ENCODE data around the gene GGA1. TPM values are rescaled to one million over a fixed set of nuclear protein-coding genes. Genes with fewer than 3 reads are reported as not detected.
"Not testable (repeated sequence)": the region's sequence is repeated elsewhere in the genome, so short reads cannot be mapped to it uniquely, and the experiment has no call there.

GGA1 gene
- total RNA-seq, 1 donor from 2014 or later = 27.5 TPM

DNA sequence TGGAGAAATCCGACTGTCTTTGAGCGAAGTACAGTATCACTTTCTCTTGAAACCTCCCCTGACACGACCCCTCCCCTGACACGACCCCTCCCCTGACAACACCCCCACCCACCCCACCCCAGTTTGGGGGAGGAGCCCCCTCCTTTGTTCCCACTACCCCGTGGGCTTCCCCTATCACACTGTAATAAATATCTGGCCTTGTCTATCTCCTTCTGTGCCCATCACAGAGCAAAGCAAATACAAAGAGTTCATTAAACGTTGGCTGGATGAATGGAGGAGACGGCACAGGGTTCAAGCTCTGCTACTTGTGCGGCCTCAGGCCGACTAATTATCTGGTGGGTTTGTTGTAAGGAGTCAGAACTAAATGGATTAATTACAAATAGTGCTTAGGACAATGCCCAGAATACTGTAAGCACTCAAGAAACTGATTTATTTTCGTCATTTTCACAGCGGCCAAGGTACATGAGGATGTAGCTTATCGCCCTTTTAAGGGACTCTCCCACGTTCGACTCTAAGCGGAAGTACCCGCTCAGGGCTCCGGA is 628 bp upstream of the GGA1 start:
- H3K36me3 ChIP-seq = no peaks in the 10 kb centered on the region
- intact Hi-C loops (cut with micrococcal nuclease) = no loop called here

GRCh38 chr22:37609240-37610152 is 862 bp downstream of the GGA1 start:
- H3K4me1 ChIP-seq = peaks cover 51% of the 10 kb centered on the region

More for the DNA sequence above, 628 bp upstream of the GGA1 start:
- DNase-seq = no peak
- Histone ChIP-seq H3K27ac (replicated peaks) (peak overlapping the region; percentile 98), H3K9me3 (replicated peaks) (no peaks in the 10 kb centered on the region), H3K4me3 (peak overlapping the region; percentile 92), H3K27me3 (ENCODE audit: low read depth) (peaks cover 3% of the 10 kb centered on the region), H3K4me1 (peaks cover 46% of the 10 kb centered on the region)
- TF ChIP-seq, protein P1, sequence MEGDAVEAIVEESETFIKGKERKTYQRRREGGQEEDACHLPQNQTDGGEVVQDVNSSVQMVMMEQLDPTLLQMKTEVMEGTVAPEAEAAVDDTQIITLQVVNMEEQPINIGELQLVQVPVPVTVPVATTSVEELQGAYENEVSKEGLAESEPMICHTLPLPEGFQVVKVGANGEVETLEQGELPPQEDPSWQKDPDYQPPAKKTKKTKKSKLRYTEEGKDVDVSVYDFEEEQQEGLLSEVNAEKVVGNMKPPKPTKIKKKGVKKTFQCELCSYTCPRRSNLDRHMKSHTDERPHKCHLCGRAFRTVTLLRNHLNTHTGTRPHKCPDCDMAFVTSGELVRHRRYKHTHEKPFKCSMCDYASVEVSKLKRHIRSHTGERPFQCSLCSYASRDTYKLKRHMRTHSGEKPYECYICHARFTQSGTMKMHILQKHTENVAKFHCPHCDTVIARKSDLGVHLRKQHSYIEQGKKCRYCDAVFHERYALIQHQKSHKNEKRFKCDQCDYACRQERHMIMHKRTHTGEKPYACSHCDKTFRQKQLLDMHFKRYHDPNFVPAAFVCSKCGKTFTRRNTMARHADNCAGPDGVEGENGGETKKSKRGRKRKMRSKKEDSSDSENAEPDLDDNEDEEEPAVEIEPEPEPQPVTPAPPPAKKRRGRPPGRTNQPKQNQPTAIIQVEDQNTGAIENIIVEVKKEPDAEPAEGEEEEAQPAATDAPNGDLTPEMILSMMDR (IDR thresholded peaks at IDR 0.05; ENCODE audit: borderline replicate concordance) = no peak

GRCh38 chr22:37610153-37610475 is 1.5 kb downstream of the GGA1 start:
- peaks cover 11% of the 10 kb centered on the region for H3K36me3 ChIP-seq
- H3K9me3 ChIP-seq (replicated peaks); intact Hi-C loops (cut with micrococcal nuclease); DNase-seq; H3K27me3 ChIP-seq (ENCODE audit: low read depth): not testable (repeated sequence)
- peak overlapping the region; percentile 98 for H3K27ac ChIP-seq (replicated peaks)
- H3K4me3 ChIP-seq = peak overlapping the region; percentile 92
- H3K4me1 ChIP-seq = peaks cover 51% of the 10 kb centered on the region

More at GRCh38 chr22:37609240-37610152, 862 bp downstream of the GGA1 start:
- no peak for DNase-seq
- intact Hi-C loops (cut with micrococcal nuclease) = no loop called here
- Histone ChIP-seq H3K36me3 (peaks cover 6% of the 10 kb centered on the region), H3K27ac (replicated peaks) (peak overlapping the region; percentile 98), H3K9me3 (replicated peaks) (no peaks in the 10 kb centered on the region), H3K4me3 (peak overlapping the region; percentile 92), H3K27me3 (ENCODE audit: low read depth) (no peaks in the 10 kb centered on the region)
- TF ChIP-seq, protein P1 (IDR thresholded peaks at IDR 0.05; ENCODE audit: borderline replicate concordance) = no peak

GRCh38 chr22:37610480-37611129 is 2.0 kb downstream of the GGA1 start:
- peak overlapping the region; percentile 98 for H3K27ac ChIP-seq (replicated peaks)
- intact Hi-C loops (cut with micrococcal nuclease) = no loop called here
- DNase-seq = no peak
- TF ChIP-seq, protein P1 (IDR thresholded peaks at IDR 0.05; ENCODE audit: borderline replicate concordance) = no peak
- H3K4me3 ChIP-seq = peak overlapping the region; percentile 92
- H3K36me3 ChIP-seq = peaks cover 16% of the 10 kb centered on the region
- H3K27me3 ChIP-seq (ENCODE audit: low read depth) = no peaks in the 10 kb centered on the region
- no peaks in the 10 kb centered on the region for H3K9me3 ChIP-seq (replicated peaks)
- H3K4me1 ChIP-seq = peaks cover 51% of the 10 kb centered on the region

GRCh38 chr22:37611207-37611606 is 2.6 kb downstream of the GGA1 start:
- Histone ChIP-seq H3K27ac (replicated peaks) (peak overlapping the region; percentile 98), H3K9me3 (replicated peaks) (no peaks in the 10 kb centered on the region), H3K4me1 (peaks cover 51% of the 10 kb centered on the region), H3K4me3 (no peak overlapping the region), H3K27me3 (ENCODE audit: low read depth) (no peaks in the 10 kb centered on the region), H3K36me3 (peaks cover 20% of the 10 kb centered on the region)
- intact Hi-C loops (cut with micrococcal nuclease) = no loop called here
- DNase-seq = no peak
- TF ChIP-seq, protein P1 (IDR thresholded peaks at IDR 0.05; ENCODE audit: borderline replicate concordance) = no peak
